ENCODE measurements around the gene VTCN1.

VTCN1 gene

DNA sequence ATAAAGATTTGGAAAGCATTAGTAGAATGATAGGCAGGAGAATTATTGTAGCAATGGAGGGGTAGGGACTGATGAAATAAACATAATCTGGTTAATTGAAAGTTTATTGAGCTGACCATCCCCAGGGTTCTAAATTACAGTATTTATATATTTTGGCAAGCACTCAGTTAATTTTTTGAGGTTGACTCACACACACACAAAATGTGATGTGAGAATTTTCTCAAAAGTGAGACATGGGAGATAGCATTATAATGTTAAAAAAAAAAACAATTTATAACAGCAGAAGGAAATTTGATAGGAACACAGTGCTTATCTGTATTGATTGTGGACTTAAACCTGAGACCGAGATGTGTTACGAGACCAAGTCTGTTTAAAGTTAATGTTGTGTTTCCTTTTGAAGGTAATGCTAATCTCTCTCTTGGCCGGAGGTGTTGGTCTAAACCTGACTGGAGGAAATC lies 113.7 kb downstream of the VTCN1 start:
- DNase-seq (ENCODE audit: low read depth) = no peak

DNA sequence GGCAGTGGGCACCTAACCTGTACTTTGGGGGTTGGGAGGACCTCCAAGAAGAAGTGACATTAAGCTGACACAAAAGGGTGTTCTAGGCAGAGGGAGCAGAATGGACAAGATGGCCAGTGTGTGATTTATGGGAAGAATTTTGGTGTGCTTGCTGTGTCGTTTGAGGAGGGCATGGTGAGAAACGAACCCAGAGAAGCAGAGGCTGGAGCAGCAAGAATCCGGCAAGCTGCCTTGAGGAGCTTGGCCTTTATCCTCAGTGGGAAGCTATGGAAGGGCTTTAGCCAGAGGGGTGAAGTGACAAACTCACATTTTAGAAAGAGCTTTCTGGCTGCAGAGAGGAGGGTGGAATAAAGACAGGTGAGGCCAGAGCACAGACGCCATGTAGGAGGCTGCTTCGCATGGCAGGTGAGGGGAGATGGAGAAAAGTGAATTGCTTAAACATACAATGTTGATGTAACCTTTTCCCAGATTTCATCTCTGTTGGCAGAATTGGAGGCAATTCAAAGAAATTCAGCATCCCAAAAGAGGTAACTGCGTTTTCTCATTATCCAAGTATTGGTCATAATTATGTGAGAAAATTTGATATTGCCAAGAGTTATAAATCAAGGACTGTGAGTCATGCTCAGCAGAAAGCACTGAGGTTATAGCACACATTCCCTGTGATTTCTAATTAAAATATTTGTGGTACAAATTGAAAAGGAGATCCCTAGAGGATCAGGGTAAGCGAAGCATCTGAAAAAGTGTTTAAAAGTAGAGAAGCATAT lies 115.7 kb downstream of the VTCN1 start:
- no peak for DNase-seq (ENCODE audit: low read depth)

DNA sequence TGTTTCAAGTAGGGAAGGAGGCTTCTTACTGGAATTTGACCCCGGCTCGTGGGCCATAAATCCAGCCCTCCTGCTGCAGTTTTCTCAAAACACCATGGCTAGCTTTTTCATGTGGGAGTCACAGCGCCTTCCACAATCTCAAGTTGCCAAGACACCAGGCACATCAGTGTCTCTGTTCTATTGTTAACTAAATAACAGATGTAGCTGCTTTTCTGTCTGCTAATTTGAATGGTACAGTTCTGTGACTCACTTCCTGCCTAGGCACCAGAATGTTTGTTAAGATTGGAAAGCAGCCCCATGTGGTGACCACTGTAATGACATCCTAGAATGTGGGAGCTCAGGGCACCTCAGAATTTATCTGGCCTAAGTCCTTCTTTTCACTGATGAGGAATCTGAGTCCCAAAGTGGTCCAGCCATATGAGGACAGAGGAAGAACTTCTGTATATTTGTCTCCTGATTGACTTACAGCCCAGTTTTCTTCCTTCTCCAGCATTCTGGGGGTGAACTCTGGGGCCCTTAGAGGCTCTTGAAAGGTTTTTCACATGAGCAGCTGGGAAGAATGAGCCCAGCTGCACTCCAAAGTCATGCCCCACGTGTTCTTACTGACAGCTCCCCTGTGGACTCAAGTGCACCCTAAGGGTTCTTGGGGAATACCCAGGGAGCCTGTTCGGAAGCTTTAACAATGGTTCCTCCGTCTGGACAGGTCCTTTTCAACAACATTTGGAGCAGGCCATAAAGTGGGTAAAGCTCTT lies 116.7 kb downstream of the VTCN1 start:
- DNase-seq (ENCODE audit: low read depth) = no peak

Measured in stimulated activated CD8-positive, alpha-beta memory T cell treated with anti-CD3 and anti-CD28 coated beads, Interleukin-15, amount 100 ng/mL, for 24 hours (primary cell).